ENCODE data around the gene WASF2.

DNA sequence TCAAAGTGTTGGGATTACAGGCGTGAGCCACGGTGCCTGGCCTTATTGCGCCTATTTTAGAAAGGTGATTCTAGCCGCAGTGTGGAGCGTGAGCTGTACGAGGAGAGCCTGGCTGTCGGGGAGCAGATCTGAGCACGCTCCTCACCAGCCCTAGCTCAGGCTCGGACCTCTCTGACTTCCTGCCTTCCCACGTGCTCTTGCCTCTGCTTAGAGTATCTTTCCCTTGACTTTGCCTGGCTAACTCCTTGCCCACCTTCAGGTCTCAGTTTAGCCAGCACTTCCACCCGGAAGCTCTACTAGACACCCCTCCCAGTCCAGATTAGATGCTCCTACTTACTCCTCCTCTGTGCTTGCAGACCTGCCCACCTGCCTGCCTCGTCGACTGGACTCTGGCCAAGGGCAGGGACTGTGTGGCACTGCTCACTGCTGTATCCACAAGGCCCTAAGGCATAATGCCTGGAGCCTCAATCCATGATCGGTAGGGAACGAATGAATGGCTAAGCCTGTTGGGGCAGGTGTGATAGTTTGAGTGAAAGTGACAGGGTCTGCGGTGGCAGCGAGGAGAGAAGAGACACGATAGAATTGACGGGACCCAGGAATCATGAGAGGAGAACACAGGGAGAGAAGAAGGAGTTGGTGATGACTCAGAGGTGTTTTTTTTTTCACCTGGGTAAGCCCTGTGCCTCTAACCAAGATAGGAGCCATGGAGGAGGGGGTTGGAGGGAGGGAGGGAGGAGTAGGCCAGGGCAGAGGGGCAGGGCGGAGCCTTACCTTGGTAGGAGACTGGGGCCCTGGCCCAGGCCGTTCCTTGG is 28.1 kb upstream of the WASF2 start:
- TF ChIP-seq, protein P1, sequence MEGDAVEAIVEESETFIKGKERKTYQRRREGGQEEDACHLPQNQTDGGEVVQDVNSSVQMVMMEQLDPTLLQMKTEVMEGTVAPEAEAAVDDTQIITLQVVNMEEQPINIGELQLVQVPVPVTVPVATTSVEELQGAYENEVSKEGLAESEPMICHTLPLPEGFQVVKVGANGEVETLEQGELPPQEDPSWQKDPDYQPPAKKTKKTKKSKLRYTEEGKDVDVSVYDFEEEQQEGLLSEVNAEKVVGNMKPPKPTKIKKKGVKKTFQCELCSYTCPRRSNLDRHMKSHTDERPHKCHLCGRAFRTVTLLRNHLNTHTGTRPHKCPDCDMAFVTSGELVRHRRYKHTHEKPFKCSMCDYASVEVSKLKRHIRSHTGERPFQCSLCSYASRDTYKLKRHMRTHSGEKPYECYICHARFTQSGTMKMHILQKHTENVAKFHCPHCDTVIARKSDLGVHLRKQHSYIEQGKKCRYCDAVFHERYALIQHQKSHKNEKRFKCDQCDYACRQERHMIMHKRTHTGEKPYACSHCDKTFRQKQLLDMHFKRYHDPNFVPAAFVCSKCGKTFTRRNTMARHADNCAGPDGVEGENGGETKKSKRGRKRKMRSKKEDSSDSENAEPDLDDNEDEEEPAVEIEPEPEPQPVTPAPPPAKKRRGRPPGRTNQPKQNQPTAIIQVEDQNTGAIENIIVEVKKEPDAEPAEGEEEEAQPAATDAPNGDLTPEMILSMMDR (IDR thresholded peaks at IDR 0.05; ENCODE audit: low read length) = no peak
- no peak for TF ChIP-seq EZH2 (IDR thresholded peaks at IDR 0.05; ENCODE audit: borderline replicate concordance, low read length)

All from OCI-LY1 (cell line).